HL-60 (cell line): Measurements from ENCODE around the gene ZNF562.

Experiments used
- DNase-seq, 2 experiments: peaks; one replicate each; pipeline ENCODE4 v3.0.0-alpha.2; 2010 to 2020; ENCODE audit warnings: low read depth in 1 of 2, low spot score in 1 of 2
- H3K27ac ChIP-seq: fragments of 250-450 bp; sonication (Bioruptor Pico); replicated peaks from 2 replicates; pipeline ENCODE4 v1.5.1; 2020; ENCODE audit warnings: mild to moderate bottlenecking, moderate library complexity
- H3K27me3 ChIP-seq: fragments of 250-450 bp; sonication (Bioruptor Pico); 2 replicates; pipeline ENCODE4 v1.5.1; 2021; ENCODE audit warnings: mild to moderate bottlenecking, moderate library complexity; ENCODE audit not compliant: insufficient read depth, poor library complexity, severe bottlenecking
- H3K4me3 ChIP-seq: replicated peaks from 2 replicates; pipeline ENCODE4 v1.5.1; 2011; ENCODE audit warnings: mild to moderate bottlenecking, control low read depth, low read length; ENCODE audit not compliant: insufficient read depth
- GABPA ChIP-seq: IDR thresholded peaks from 2 replicates; pipeline ENCODE4 v1.6.1; 2012; ENCODE audit warnings: low read depth
- POLR2AphosphoS5 ChIP-seq: IDR thresholded peaks from 2 replicates; pipeline ENCODE4 v1.6.1; 2012; ENCODE audit warnings: low read depth
- SPI1 ChIP-seq: IDR thresholded peaks from 2 replicates; pipeline ENCODE4 v1.6.1; 2012; ENCODE audit warnings: low read depth, mild to moderate bottlenecking, borderline replicate concordance
- TF ChIP-seq, protein P1 (sequence below): IDR thresholded peaks from one replicate; pipeline ENCODE4 v1.5.1; 2011; ENCODE audit warnings: low read length, control low read depth, inconsistent platforms; ENCODE audit not compliant: insufficient read depth
- TF ChIP-seq, protein P2 (sequence below): IDR thresholded peaks from 2 replicates; pipeline ENCODE4 v1.6.1; 2012; ENCODE audit warnings: low read depth; ENCODE audit not compliant: insufficient replicate concordance

Gene ZNF562

DNA sequence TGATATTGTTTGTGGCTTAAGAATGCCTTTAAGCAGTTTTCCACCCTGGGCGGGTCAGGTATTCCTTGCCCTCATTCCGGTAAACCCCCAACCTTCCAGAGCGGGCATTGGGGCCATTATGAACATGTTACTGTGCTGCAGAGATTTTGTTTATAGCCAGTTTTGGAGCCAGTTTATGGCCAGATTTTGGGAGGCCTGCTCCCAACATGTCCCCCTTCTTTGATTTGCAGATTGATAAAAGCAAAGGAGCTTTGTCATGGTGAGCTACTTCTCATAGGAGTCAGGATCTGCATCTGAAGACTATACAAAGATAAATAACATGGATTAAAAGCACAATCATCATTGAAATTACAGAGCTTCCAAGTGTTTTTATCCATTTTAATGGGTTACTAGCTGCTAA is 36.9 kb upstream of the ZNF562 start:
- no peak for DNase-seq
- no peak overlapping the region for H3K4me3 ChIP-seq
- H3K27ac ChIP-seq: no peak overlapping the region
- no peaks in the 10 kb centered on the region for H3K27me3 ChIP-seq
- TF ChIP-seq POLR2AphosphoS5 (no peak), GABPA (no peak), SPI1 (no peak)
- TF ChIP-seq, protein P1, sequence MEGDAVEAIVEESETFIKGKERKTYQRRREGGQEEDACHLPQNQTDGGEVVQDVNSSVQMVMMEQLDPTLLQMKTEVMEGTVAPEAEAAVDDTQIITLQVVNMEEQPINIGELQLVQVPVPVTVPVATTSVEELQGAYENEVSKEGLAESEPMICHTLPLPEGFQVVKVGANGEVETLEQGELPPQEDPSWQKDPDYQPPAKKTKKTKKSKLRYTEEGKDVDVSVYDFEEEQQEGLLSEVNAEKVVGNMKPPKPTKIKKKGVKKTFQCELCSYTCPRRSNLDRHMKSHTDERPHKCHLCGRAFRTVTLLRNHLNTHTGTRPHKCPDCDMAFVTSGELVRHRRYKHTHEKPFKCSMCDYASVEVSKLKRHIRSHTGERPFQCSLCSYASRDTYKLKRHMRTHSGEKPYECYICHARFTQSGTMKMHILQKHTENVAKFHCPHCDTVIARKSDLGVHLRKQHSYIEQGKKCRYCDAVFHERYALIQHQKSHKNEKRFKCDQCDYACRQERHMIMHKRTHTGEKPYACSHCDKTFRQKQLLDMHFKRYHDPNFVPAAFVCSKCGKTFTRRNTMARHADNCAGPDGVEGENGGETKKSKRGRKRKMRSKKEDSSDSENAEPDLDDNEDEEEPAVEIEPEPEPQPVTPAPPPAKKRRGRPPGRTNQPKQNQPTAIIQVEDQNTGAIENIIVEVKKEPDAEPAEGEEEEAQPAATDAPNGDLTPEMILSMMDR: no peak
- TF ChIP-seq, protein P2, sequence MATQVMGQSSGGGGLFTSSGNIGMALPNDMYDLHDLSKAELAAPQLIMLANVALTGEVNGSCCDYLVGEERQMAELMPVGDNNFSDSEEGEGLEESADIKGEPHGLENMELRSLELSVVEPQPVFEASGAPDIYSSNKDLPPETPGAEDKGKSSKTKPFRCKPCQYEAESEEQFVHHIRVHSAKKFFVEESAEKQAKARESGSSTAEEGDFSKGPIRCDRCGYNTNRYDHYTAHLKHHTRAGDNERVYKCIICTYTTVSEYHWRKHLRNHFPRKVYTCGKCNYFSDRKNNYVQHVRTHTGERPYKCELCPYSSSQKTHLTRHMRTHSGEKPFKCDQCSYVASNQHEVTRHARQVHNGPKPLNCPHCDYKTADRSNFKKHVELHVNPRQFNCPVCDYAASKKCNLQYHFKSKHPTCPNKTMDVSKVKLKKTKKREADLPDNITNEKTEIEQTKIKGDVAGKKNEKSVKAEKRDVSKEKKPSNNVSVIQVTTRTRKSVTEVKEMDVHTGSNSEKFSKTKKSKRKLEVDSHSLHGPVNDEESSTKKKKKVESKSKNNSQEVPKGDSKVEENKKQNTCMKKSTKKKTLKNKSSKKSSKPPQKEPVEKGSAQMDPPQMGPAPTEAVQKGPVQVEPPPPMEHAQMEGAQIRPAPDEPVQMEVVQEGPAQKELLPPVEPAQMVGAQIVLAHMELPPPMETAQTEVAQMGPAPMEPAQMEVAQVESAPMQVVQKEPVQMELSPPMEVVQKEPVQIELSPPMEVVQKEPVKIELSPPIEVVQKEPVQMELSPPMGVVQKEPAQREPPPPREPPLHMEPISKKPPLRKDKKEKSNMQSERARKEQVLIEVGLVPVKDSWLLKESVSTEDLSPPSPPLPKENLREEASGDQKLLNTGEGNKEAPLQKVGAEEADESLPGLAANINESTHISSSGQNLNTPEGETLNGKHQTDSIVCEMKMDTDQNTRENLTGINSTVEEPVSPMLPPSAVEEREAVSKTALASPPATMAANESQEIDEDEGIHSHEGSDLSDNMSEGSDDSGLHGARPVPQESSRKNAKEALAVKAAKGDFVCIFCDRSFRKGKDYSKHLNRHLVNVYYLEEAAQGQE: no peak

DNA sequence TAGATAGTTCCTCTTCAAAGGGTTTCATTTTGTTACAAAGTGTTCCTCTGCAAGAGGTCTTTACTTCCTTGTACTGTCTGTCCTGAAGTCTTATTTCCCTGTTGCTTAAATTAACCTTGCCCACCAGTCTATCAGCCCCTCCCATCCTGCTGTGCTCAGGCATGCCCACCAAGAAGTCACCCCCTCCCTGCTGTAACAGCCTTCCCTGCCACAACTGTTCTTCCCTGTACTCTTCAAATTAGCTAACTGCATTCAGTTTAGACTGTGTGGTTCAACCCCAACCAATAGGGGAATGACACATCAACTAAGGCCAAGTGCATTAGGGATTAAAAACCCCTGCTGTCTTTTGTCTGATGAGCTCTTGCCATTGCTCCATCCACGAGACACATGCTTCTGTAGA is 34.4 kb upstream of the ZNF562 start:
- Histone ChIP-seq H3K4me3 (no peak overlapping the region), H3K27me3 (no peaks in the 10 kb centered on the region), H3K27ac (no peak overlapping the region)
- DNase-seq: no peak
- TF ChIP-seq, protein P1: no peak
- TF ChIP-seq, protein P2: no peak

DNA sequence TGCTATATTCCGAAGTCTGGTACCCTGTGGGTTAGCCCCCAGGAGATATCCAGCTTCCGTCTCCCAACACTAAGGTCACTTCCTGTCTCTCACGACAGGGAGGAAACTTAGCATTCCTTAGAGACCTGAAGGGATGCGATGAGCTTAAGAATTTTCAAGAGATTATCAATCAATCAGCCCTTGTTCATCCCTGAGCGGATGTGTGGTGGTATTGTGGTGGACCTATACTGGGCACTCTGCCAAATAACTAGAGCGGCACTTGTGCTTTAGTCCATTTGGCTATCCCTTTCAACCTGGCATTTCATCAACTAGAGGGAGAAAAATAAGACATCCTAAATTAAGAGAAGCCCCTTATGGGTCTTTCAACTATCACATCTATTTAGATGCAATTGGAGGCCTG is 30.9 kb upstream of the ZNF562 start:
- no peak for DNase-seq
- TF ChIP-seq, protein P1: no peak
- TF ChIP-seq, protein P2: no peak
- TF ChIP-seq POLR2AphosphoS5: no peak
- TF ChIP-seq GABPA: no peak
- TF ChIP-seq SPI1: no peak
- Histone ChIP-seq H3K27ac (no peak overlapping the region), H3K4me3 (no peak overlapping the region), H3K27me3 (no peaks in the 10 kb centered on the region)
